SK-N-SH (cell line): Measurements from ENCODE around the gene ENDOD1. TPM values are rescaled to one million over a fixed set of nuclear protein-coding genes. Genes with fewer than 3 reads are reported as not detected.

Source experiments
- CTCF ChIA-PET: fragments of 300-600, 350-600 bp; formaldehyde crosslinking; extraction: SDS; loops from one replicate; lab custom pipeline; 2021; lab: Yijun Ruan, JAX
- POLR2A ChIA-PET: fragments of 350-600 bp; sonication (Branson Sonifier 250); formaldehyde crosslinking; extraction: SDS; loops from one replicate; lab custom pipeline; 2020; ENCODE audit warnings: antibody characterized with exemption, inconsistent platforms; lab: Yijun Ruan, JAX
- DNase-seq: peaks from one replicate; pipeline ENCODE4 v3.0.0; 2012
- H2AFZ ChIP-seq: fragments of 200-600 bp; sonication (generic); 2 replicates; pipeline ENCODE4 v1.8.1; 2016; ENCODE audit warnings: antibody characterized with exemption, mild to moderate bottlenecking, low read depth
- H3F3A ChIP-seq: fragments of 200-600 bp; sonication (generic); replicated peaks from 2 replicates; pipeline ENCODE3; 2016; ENCODE audit warnings: antibody characterized with exemption, mild to moderate bottlenecking; ENCODE audit not compliant: insufficient read depth
- H3K27ac ChIP-seq, 2 experiments: fragments of 200-500 bp in 1 of 2; fragments of 200-600 bp in 1 of 2; sonication (Bioruptor generic) in 1 of 2; sonication (generic), shearing (Covaris generic) in 1 of 2; 2 replicates each; pipeline versions ENCODE4 v1.5.1 to v1.6.1; 2014 to 2016; ENCODE audit warnings: low read depth in 2 of 2, inconsistent platforms in 1 of 2, low read length in 1 of 2, mild to moderate bottlenecking in 1 of 2, mixed read lengths in 1 of 2
- H3K27me3 ChIP-seq: fragments of 200-600 bp; sonication (generic), shearing (Covaris generic); 2 replicates; pipeline ENCODE4 v1.6.1; 2016; ENCODE audit warnings: mixed run types; ENCODE audit not compliant: insufficient read depth
- H3K36me3 ChIP-seq, 2 experiments: fragments of 200-500 bp in 1 of 2; fragments of 200-600 bp in 1 of 2; sonication (Bioruptor generic) in 1 of 2; sonication (generic) in 1 of 2; replicated peaks in 1 of 2; 2 replicates each; pipeline versions ENCODE3 to v1.5.1; 2014 to 2016; ENCODE audit warnings: low read length in 1 of 2, mild to moderate bottlenecking in 1 of 2; ENCODE audit not compliant: insufficient read depth in 2 of 2, control insufficient read depth in 1 of 2
- H3K4me1 ChIP-seq, 2 experiments: fragments of 200-500 bp in 1 of 2; fragments of 200-600 bp in 1 of 2; sonication (Bioruptor generic) in 1 of 2; sonication (generic), shearing (Covaris generic) in 1 of 2; 2 replicates each; pipeline versions ENCODE4 v1.5.1 to v1.6.1; 2014 to 2016; ENCODE audit warnings: low read depth in 1 of 2, low read length in 1 of 2, mixed run types in 1 of 2; ENCODE audit not compliant: insufficient read depth in 2 of 2, control insufficient read depth in 1 of 2
- H3K4me2 ChIP-seq: fragments of 200-600 bp; sonication (generic), shearing (Covaris generic); 2 replicates; pipeline ENCODE4 v1.6.1; 2017; ENCODE audit warnings: mixed run types
- H3K4me3 ChIP-seq, 2 experiments: fragments of 200-500 bp in 1 of 2; fragments of 200-600 bp in 1 of 2; sonication (Bioruptor generic) in 1 of 2; sonication (generic), shearing (Covaris generic) in 1 of 2; 2 replicates each; pipeline versions ENCODE4 v1.5.1 to v1.8.1; 2014 to 2016; ENCODE audit warnings: low read depth in 2 of 2, inconsistent platforms in 1 of 2, low read length in 1 of 2, mild to moderate bottlenecking in 1 of 2, mixed read lengths in 1 of 2, moderate library complexity in 1 of 2
- H3K79me2 ChIP-seq: fragments of 200-600 bp; sonication (generic); 2 replicates; pipeline ENCODE4 v1.8.1; 2017; ENCODE audit warnings: mild to moderate bottlenecking; ENCODE audit not compliant: insufficient read depth
- H3K9ac ChIP-seq: fragments of 200-600 bp; sonication (generic); 2 replicates; pipeline ENCODE4 v1.6.1; 2017; ENCODE audit warnings: mixed run types
- H3K9me2 ChIP-seq: fragments of 200-600 bp; sonication (generic); 2 replicates; pipeline ENCODE4 v1.6.1; 2017; ENCODE audit warnings: mixed run types
- H3K9me3 ChIP-seq: fragments of 200-600 bp; sonication (generic); 2 replicates; pipeline ENCODE4 v1.6.1; 2017; ENCODE audit warnings: mixed run types, mild to moderate bottlenecking, moderate library complexity
- H4K20me1 ChIP-seq: fragments of 200-600 bp; sonication (generic); 2 replicates; pipeline ENCODE4 v1.6.1; 2017; ENCODE audit warnings: mild to moderate bottlenecking, mixed run types; ENCODE audit not compliant: insufficient read depth
- FOXJ3 ChIP-seq: sonication (generic); formaldehyde crosslinking; IDR thresholded peaks from 2 replicates; pipeline ENCODE4 v1.5.1; 2020; ENCODE audit warnings: mild to moderate bottlenecking, missing genetic modification reagents
- GABPA ChIP-seq: IDR thresholded peaks from 2 replicates; pipeline ENCODE4 v1.4.0; 2012; ENCODE audit warnings: low read depth, mild to moderate bottlenecking
- IRF3 ChIP-seq: fragments of 150-350 bp; IDR thresholded peaks from 2 replicates; pipeline ENCODE4 v1.6.1; 2016; ENCODE audit warnings: mild to moderate bottlenecking, low read depth, low read length
- MXI1 ChIP-seq: IDR thresholded peaks from 2 replicates; pipeline ENCODE4 v1.6.1; 2012; ENCODE audit warnings: mild to moderate bottlenecking, low read depth, low read length, improper control_type of control experiment
- NFIC ChIP-seq: IDR thresholded peaks from 2 replicates; pipeline ENCODE4 v1.4.0; 2012; ENCODE audit warnings: borderline replicate concordance
- NRF1 ChIP-seq: IDR thresholded peaks from 2 replicates; pipeline ENCODE4 v1.6.1; 2012; ENCODE audit warnings: low read depth, mild to moderate bottlenecking, low read length
- POLR2AphosphoS5 ChIP-seq: IDR thresholded peaks from 2 replicates; pipeline ENCODE4 v1.6.1; 2012; ENCODE audit warnings: low read depth, low read length
- RFX5 ChIP-seq: IDR thresholded peaks from 2 replicates; pipeline ENCODE4 v1.6.1; 2012; ENCODE audit warnings: mild to moderate bottlenecking, improper control_type of control experiment, low read length
- USF1 ChIP-seq: IDR thresholded peaks from 2 replicates; pipeline ENCODE4 v1.4.0; 2012; ENCODE audit warnings: low read depth, borderline replicate concordance
- USF2 ChIP-seq: fragments of 150-350 bp; IDR thresholded peaks from 2 replicates; pipeline ENCODE4 v1.6.1; 2017; ENCODE audit warnings: antibody characterized with exemption, low read length, low read depth, borderline replicate concordance
- YY1 ChIP-seq: IDR thresholded peaks from 2 replicates; pipeline ENCODE4 v1.4.0; 2012; ENCODE audit warnings: low read depth, mild to moderate bottlenecking
- WGBS: methylation state at CpG from one replicate; pipeline ENCODE4 v1.1.6; 2017; ENCODE audit warnings: low lambda C conversion rate; 5-methylcytosine and 5-hydroxymethylcytosine counted together
- polyA plus RNA-seq, 3 experiments: library from polyadenylated mRNA; depleted of rRNA; stranded (reverse); fragments of >200 nt; gene quantifications; 2 replicates each; pipeline ENCODE4 v1.2.3, GENCODE V29; 2012

Gene ENDOD1
- polyA plus RNA-seq, 1 of the 3 experiments (the other 2 are of a cell fraction): 15.0 TPM

GRCh38 chr11:95050595-95051202 is 38.9 kb upstream of the ENDOD1 start:
- 45% methylated on average over 10 of the region's 22 CpGs for whole genome bisulfite sequencing
- no peaks in the 10 kb centered on the region for H3K79me2 ChIP-seq
- H3K36me3 ChIP-seq: no peaks in the 10 kb centered on the region
- H4K20me1 ChIP-seq: no peaks in the 10 kb centered on the region
- H3F3A ChIP-seq: no peaks in the 10 kb centered on the region
- ChIA-PET POLR2A (no interaction called here), CTCF (no interaction called here)
- no peak overlapping the region for H3K27ac ChIP-seq
- no peak overlapping the region for H2AFZ ChIP-seq
- H3K4me2 ChIP-seq: no peak overlapping the region
- no peaks in the 10 kb centered on the region for H3K4me1 ChIP-seq
- no peaks in the 10 kb centered on the region for H3K9me2 ChIP-seq
- H3K9me3 ChIP-seq: no peaks in the 10 kb centered on the region
- H3K27me3 ChIP-seq: no peaks in the 10 kb centered on the region; the same call in 1 of the 2 replicates
- no peak overlapping the region for H3K4me3 ChIP-seq
- no peak for DNase-seq
- H3K9ac ChIP-seq: no peak overlapping the region
- no peak for TF ChIP-seq GABPA
- no peak for TF ChIP-seq RFX5
- TF ChIP-seq POLR2AphosphoS5: no peak
- TF ChIP-seq MXI1: no peak
- no peak for TF ChIP-seq IRF3
- no peak for TF ChIP-seq FOXJ3 (CRISPR knock-in tag)
- no peak for TF ChIP-seq USF2

GRCh38 chr11:95054356-95054755 is 35.3 kb upstream of the ENDOD1 start:
- H3K4me1 ChIP-seq: no peaks in the 10 kb centered on the region
- TF ChIP-seq YY1 (no peak), NFIC (no peak), USF1 (no peak), NRF1 (no peak)
- TF ChIP-seq, all 33 proteins: peak for 0
- Histone ChIP-seq H3K9me3 (no peaks in the 10 kb centered on the region), H3K36me3 (no peaks in the 10 kb centered on the region), H3K27ac (no peak overlapping the region), H3F3A (no peaks in the 10 kb centered on the region), H3K9me2 (no peaks in the 10 kb centered on the region), H4K20me1 (no peaks in the 10 kb centered on the region), H3K27me3 (no peaks in the 10 kb centered on the region; the same call in 1 of the 2 replicates), H2AFZ (no peak overlapping the region), H3K4me3 (no peak overlapping the region), H3K79me2 (no peaks in the 10 kb centered on the region), H3K9ac (no peak overlapping the region), H3K4me2 (no peak overlapping the region)
- ChIA-PET POLR2A (no interaction called here), CTCF (no interaction called here)
- DNase-seq: no peak
- WGBS: 49% methylated on average over 2 of the region's 2 CpGs
